K562 (cell line): ENCODE results near the gene PXN. TPM values are rescaled to one million over a fixed set of nuclear protein-coding genes. Genes with fewer than 3 reads are reported as not detected.

ENCODE experiments used
- HDAC2 ChIP-seq: fragments of 450-650 bp; IDR thresholded peaks from 2 replicates; pipeline ENCODE4 v1.6.1; 2016; ENCODE audit warnings: mild to moderate bottlenecking
- JUN ChIP-seq, 2 experiments: sonication (generic) in 1 of 2; formaldehyde crosslinking in 1 of 2; IDR thresholded peaks; 2 replicates each; pipeline versions ENCODE4 v1.6.1 to v1.8.0; 2012 to 2022; ENCODE audit warnings: borderline replicate concordance in 2 of 2, mild to moderate bottlenecking in 2 of 2, improper control_type of control experiment in 1 of 2, low read depth in 1 of 2, low read length in 1 of 2, missing genetic modification reagents in 1 of 2
- NRF1 ChIP-seq, 2 experiments: fragments of 450-650 bp; IDR thresholded peaks in 1 of 2; conservative IDR thresholded peaks in 1 of 2; 2 replicates each; pipeline ENCODE4 v1.6.1; 2014; ENCODE audit warnings: mild to moderate bottlenecking in 2 of 2
- PML ChIP-seq: IDR thresholded peaks from 2 replicates; pipeline ENCODE4 v1.6.1; 2012; ENCODE audit warnings: low read length, inconsistent platforms
- RBBP5 ChIP-seq: fragments of 200-600 bp; sonication (generic); IDR thresholded peaks from 2 replicates; pipeline ENCODE4 v1.6.1; 2012; ENCODE audit warnings: borderline replicate concordance, mild to moderate bottlenecking, low read length, control low read depth, inconsistent platforms; ENCODE audit not compliant: insufficient read depth, poor library complexity, severe bottlenecking
- SRSF3 ChIP-seq: fragments of 200-400 bp; formaldehyde crosslinking; IDR thresholded peaks from 2 replicates; pipeline ENCODE4 v1.6.1; 2016; ENCODE audit warnings: mild to moderate bottlenecking, low read length, moderate library complexity; ENCODE audit not compliant: insufficient read depth
- ZNF3 ChIP-seq: fragments of 250-450 bp; sonication (Bioruptor Pico); IDR thresholded peaks from 2 replicates; pipeline ENCODE4 v1.5.0; 2021; ENCODE audit warnings: mild to moderate bottlenecking, moderate library complexity
- polyA plus RNA-seq, 8 experiments: library from polyadenylated mRNA; depleted of rRNA in 4 of 8; stranded (reverse) in 5 of 8; unstranded in 3 of 8; fragments of >200 nt; fragmentation: Nextera tagmentation in 2 of 8; fragmentation: Illumina TruSeq in 1 of 8; extraction: Ambion mirVana in 2 of 8; extraction: Trizol in 1 of 8; gene quantifications; 2 replicates each; pipeline versions ENCODE4 v1.2.1 to v1.2.3, GENCODE V29; 2011 to 2014; ENCODE audit warnings: inconsistent platforms in 1 of 8, missing spikeins in 1 of 8
- total RNA-seq, 7 experiments: library from RNA; depleted of rRNA in 6 of 7; stranded (reverse); fragments of >200 nt in 6 of 7; fragmentation: Illumina TruSeq in 2 of 7; extraction: Trizol in 2 of 7; gene quantifications; 2 replicates each; pipeline versions ENCODE4 v1.2.1 to v1.2.3, GENCODE V29; 2011 to 2021; ENCODE audit warnings: low replicate concordance in 1 of 7
- TF ChIP-seq, protein P1 (sequence below): fragments of 450-650 bp; IDR thresholded peaks from 2 replicates; pipeline ENCODE4 v1.6.1; 2016; ENCODE audit warnings: antibody characterized with exemption
- TF ChIP-seq, protein P2 (sequence below): fragments of 450-650 bp; formaldehyde crosslinking; IDR thresholded peaks from 2 replicates; pipeline ENCODE4 v1.4.0; 2022; ENCODE audit warnings: missing genetic modification characterization
- TF ChIP-seq, protein P3 (sequence below): fragments of 250-450 bp; sonication (Bioruptor Pico); IDR thresholded peaks from 2 replicates; pipeline ENCODE4 v1.5.0; 2020; ENCODE audit warnings: mild to moderate bottlenecking, borderline replicate concordance
- TF ChIP-seq, protein P4 (sequence below): sonication (generic); formaldehyde crosslinking; IDR thresholded peaks from 2 replicates; pipeline ENCODE4 v1.8.0; 2022; ENCODE audit warnings: mild to moderate bottlenecking, missing genetic modification reagents
- TF ChIP-seq, protein P5 (sequence below): fragments of 250-450 bp; sonication (Bioruptor Pico); IDR thresholded peaks from 2 replicates; pipeline ENCODE4 v1.8.0; 2022; ENCODE audit warnings: moderate library complexity, mild to moderate bottlenecking, inconsistent platforms

The PXN gene
- total and polyA plus RNA-seq, 9 of the 15 experiments (the other 6 are each of a cell fraction or from before 2014, with no cell fraction given) = 4.0 to 74.1 (median 18.6) TPM

DNA sequence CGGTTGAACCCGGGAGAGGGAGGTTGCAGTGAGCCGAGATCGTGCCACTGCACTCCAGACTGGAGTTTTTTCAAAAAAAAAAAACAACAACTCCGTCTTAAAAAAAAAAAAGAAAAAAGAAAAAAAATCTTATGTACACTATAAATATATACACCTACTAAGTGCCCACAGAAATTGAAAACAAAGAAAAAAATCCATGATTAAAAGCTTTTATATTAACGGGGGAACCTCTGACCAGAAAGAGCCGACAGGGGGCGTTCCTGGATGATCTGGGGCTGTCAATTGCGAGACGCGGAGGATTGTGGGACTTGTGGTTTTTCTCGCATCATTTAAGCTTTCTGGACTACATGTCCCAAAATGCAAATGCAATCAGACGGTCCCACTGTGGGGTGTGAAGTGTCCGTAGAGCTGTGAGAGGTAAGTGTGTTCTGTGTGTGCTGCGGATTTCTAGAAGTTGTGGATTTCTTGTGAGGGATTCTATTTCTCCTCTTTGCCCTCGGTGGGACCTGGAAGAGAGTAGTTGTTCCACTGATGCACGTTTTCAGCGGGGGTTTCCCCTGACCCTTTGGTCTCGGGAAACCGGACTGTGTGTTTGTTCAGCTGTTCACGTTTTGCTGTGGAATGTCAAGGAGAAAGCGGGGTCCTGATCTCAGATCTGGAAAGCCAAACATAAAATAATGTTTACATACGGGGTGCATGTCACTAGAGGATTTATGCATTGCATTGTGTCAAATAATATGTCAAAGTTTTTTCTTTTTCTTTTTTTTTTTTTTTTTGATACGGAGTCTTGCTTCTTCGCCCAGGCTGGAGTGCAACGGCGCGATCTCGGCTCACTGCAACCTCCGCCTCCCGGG lies 36.7 kb upstream of the PXN start, which contains the start of gene SIRT4 (continued):
- TF ChIP-seq, protein P1, sequence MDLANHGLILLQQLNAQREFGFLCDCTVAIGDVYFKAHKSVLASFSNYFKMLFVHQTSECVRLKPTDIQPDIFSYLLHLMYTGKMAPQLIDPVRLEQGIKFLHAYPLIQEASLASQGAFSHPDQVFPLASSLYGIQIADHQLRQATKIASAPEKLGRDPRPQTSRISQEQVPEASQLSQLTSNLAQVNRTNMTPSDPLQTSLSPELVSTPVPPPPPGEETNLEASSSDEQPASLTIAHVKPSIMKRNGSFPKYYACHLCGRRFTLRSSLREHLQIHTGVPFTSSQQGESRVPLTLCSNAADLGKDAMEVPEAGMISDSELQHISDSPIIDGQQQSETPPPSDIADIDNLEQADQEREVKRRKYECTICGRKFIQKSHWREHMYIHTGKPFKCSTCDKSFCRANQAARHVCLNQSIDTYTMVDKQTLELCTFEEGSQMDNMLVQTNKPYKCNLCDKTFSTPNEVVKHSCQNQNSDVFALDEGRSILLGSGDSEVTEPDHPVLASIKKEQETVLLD = peak; percentile 49; the same call in 1 of the 2 replicates
- TF ChIP-seq ZNF3 (CRISPR knock-in tag) = no peak
- no peak; a peak in 1 of 4 replicates for TF ChIP-seq NRF1 (conservative IDR thresholded peaks at IDR 0.05 in 1 of 2, IDR thresholded peaks at IDR 0.05 in 1 of 2)
- TF ChIP-seq PML = 0 out of 2 replicates have a peak, but pooled peaks have one; percentile 20
- TF ChIP-seq, protein P2, sequence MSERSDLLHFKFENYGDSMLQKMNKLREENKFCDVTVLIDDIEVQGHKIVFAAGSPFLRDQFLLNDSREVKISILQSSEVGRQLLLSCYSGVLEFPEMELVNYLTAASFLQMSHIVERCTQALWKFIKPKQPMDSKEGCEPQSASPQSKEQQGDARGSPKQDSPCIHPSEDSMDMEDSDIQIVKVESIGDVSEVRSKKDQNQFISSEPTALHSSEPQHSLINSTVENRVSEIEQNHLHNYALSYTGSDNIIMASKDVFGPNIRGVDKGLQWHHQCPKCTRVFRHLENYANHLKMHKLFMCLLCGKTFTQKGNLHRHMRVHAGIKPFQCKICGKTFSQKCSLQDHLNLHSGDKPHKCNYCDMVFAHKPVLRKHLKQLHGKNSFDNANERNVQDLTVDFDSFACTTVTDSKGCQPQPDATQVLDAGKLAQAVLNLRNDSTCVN (CRISPR knock-in tag) = 0 out of 2 replicates have a peak, but pooled peaks have one; percentile 44
- TF ChIP-seq, protein P3, sequence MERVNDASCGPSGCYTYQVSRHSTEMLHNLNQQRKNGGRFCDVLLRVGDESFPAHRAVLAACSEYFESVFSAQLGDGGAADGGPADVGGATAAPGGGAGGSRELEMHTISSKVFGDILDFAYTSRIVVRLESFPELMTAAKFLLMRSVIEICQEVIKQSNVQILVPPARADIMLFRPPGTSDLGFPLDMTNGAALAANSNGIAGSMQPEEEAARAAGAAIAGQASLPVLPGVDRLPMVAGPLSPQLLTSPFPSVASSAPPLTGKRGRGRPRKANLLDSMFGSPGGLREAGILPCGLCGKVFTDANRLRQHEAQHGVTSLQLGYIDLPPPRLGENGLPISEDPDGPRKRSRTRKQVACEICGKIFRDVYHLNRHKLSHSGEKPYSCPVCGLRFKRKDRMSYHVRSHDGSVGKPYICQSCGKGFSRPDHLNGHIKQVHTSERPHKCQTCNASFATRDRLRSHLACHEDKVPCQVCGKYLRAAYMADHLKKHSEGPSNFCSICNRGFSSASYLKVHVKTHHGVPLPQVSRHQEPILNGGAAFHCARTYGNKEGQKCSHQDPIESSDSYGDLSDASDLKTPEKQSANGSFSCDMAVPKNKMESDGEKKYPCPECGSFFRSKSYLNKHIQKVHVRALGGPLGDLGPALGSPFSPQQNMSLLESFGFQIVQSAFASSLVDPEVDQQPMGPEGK (CRISPR knock-in tag) = no peak
- TF ChIP-seq RBBP5 = no peak
- TF ChIP-seq, protein P4, sequence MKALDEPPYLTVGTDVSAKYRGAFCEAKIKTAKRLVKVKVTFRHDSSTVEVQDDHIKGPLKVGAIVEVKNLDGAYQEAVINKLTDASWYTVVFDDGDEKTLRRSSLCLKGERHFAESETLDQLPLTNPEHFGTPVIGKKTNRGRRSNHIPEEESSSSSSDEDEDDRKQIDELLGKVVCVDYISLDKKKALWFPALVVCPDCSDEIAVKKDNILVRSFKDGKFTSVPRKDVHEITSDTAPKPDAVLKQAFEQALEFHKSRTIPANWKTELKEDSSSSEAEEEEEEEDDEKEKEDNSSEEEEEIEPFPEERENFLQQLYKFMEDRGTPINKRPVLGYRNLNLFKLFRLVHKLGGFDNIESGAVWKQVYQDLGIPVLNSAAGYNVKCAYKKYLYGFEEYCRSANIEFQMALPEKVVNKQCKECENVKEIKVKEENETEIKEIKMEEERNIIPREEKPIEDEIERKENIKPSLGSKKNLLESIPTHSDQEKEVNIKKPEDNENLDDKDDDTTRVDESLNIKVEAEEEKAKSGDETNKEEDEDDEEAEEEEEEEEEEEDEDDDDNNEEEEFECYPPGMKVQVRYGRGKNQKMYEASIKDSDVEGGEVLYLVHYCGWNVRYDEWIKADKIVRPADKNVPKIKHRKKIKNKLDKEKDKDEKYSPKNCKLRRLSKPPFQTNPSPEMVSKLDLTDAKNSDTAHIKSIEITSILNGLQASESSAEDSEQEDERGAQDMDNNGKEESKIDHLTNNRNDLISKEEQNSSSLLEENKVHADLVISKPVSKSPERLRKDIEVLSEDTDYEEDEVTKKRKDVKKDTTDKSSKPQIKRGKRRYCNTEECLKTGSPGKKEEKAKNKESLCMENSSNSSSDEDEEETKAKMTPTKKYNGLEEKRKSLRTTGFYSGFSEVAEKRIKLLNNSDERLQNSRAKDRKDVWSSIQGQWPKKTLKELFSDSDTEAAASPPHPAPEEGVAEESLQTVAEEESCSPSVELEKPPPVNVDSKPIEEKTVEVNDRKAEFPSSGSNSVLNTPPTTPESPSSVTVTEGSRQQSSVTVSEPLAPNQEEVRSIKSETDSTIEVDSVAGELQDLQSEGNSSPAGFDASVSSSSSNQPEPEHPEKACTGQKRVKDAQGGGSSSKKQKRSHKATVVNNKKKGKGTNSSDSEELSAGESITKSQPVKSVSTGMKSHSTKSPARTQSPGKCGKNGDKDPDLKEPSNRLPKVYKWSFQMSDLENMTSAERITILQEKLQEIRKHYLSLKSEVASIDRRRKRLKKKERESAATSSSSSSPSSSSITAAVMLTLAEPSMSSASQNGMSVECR = peak; percentile 87
- no peak for TF ChIP-seq SRSF3
- TF ChIP-seq, protein P5, sequence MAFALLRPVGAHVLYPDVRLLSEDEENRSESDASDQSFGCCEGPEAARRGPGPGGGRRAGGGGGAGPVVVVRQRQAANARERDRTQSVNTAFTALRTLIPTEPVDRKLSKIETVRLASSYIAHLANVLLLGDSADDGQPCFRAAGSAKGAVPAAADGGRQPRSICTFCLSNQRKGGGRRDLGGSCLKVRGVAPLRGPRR (CRISPR knock-in tag) = no peak
- peak; percentile 96 for TF ChIP-seq HDAC2
- no peak for TF ChIP-seq JUN (IDR thresholded peaks at IDR 0.05; ENCODE audit: borderline replicate concordance, low read depth, low read length)
- TF ChIP-seq JUN (CRISPR knock-in tag; IDR thresholded peaks at IDR 0.05; ENCODE audit: borderline replicate concordance) = no peak
